Stomach (tissue), 4 donors: ENCODE measurements around the gene ALG13.

ENCODE experiments used
- CTCF ChIP-seq, 7 experiments: fragments of 450-650 bp in 4 of 7; fragments of 200-600 bp in 3 of 7; sonication (generic) in 3 of 7; IDR thresholded peaks; one replicate each; pipeline ENCODE4 v1.5.1; 2016 to 2019; ENCODE audit warnings: antibody characterized with exemption in 7 of 7, control low read depth in 2 of 7, mild to moderate bottlenecking in 1 of 7
- POLR2A ChIP-seq, 4 donors: fragments of 450-650 bp; IDR thresholded peaks; one replicate each; pipeline ENCODE4 v1.6.1; 2016; ENCODE audit warnings: antibody characterized with exemption in 4 of 4, control low read depth in 2 of 4, mild to moderate bottlenecking in 1 of 4, moderate library complexity in 1 of 4

GRCh38 chrX:111736571-111736970 lies 55.6 kb downstream of the ALG13 start:
- TF ChIP-seq CTCF (IDR thresholded peaks at IDR 0.05) = no peak
- no peak for TF ChIP-seq POLR2A (IDR thresholded peaks at IDR 0.05)
